Aorta (tissue), 5 donors: ENCODE measurements around the gene PPP2R5E. TPM values are rescaled to one million over a fixed set of nuclear protein-coding genes. Genes with fewer than 3 reads are reported as not detected.
A peak's percentile ranks its signal among the peaks of the same experiment; 100 is the strongest.

Experiments used
- ATAC-seq: fragments of 200-7000 bp; cut with Tn5 transposase; one replicate; pipeline ENCODE4 v1.9.1; 2022; ENCODE audit warnings: moderate library complexity; ENCODE audit not compliant: low FRiP score
- DNase-seq, 2 donors: peaks; one replicate each; pipeline ENCODE4 v3.0.0-alpha.2; 2020
- H3K27ac ChIP-seq, 2 donors: one replicate each; pipeline ENCODE4 v1.5.1; 2013; ENCODE audit warnings: low read length in 2 of 2, mild to moderate bottlenecking in 2 of 2, moderate library complexity in 2 of 2, control low read depth in 1 of 2, inconsistent platforms in 1 of 2, low read depth in 1 of 2
- H3K27me3 ChIP-seq, 2 donors: one replicate each; pipeline ENCODE4 v1.6.1; 2013; ENCODE audit warnings: control low read depth in 1 of 2, low read length in 1 of 2, mild to moderate bottlenecking in 1 of 2, moderate library complexity in 1 of 2; ENCODE audit not compliant: insufficient read depth in 2 of 2, control insufficient read depth in 1 of 2
- H3K36me3 ChIP-seq, 2 donors: one replicate each; pipeline ENCODE4 v1.6.1; 2013; ENCODE audit warnings: control low read depth in 1 of 2, low read length in 1 of 2, mild to moderate bottlenecking in 1 of 2; ENCODE audit not compliant: insufficient read depth in 2 of 2, control insufficient read depth in 1 of 2
- H3K4me1 ChIP-seq, 2 donors: one replicate each; pipeline ENCODE4 v1.6.1; 2013; ENCODE audit warnings: low read length in 2 of 2, control low read depth in 1 of 2, mild to moderate bottlenecking in 1 of 2, moderate library complexity in 1 of 2; ENCODE audit not compliant: insufficient read depth in 2 of 2, control insufficient read depth in 1 of 2
- H3K4me3 ChIP-seq, 2 donors: one replicate each; pipeline ENCODE4 v1.5.1; 2013; ENCODE audit warnings: low read length in 2 of 2, control low read depth in 1 of 2, mild to moderate bottlenecking in 1 of 2
- H3K9me3 ChIP-seq: one replicate; pipeline ENCODE4 v1.6.1; 2013; ENCODE audit warnings: mild to moderate bottlenecking, low read length; ENCODE audit not compliant: control insufficient read depth
- WGBS, 2 donors: extraction: QIAGEN DNeasy Blood & Tissue Kit; methylation state at CpG; one replicate each; pipeline ENCODE4 v1.1.7; 2013; 5-methylcytosine and 5-hydroxymethylcytosine counted together
- intact Hi-C, 2 donors: fragments of 100-400 bp; cut with DNase I; formaldehyde crosslinking; loops; one replicate each; pipeline versions ENCODE4 v1.14.2 to v1.15.0; 2022
- polyA plus RNA-seq, 2 donors: library from polyadenylated mRNA; stranded (reverse); fragments of 200-250 nt; gene quantifications; one replicate each; pipeline ENCODE4 v1.2.3, GENCODE V29; 2013
- total RNA-seq, 2 donors: library from RNA; stranded (reverse); fragmentation: NEBNext Ultra II Directional; extraction: Animal tissue kit (Norgen Biotek cat#: 25700); gene quantifications; one replicate each; pipeline ENCODE4 v1.2.1, GENCODE V29; 2021
- donor health status: healthy with polysubstance abuse.
- donor health status: Bipolar disorder and iron deficiency.
- donor health status: DM: no; HTN: no; CAD: no.
- donor health status: DM: no; HTN: no; CAD: no.
- donor health status: DM: yes; HTN: yes; CAD: no.

The PPP2R5E gene
- total and polyA plus RNA-seq, 4 donors, result 11.0 to 42.1 (median 25.1) TPM

- Histone ChIP-seq H3K4me3 (no peak overlapping the region), H3K27me3 (no peaks in the 10 kb centered on the region), H3K36me3 (no peaks in the 10 kb centered on the region), H3K4me1 (peaks cover 2 to 3% of the 10 kb centered on the region in 2 donors), H3K27ac (no peak overlapping the region), H3K9me3 (no peaks in the 10 kb centered on the region)
- WGBS, 2 donors, result 79 to 81% methylated on average over 5 of the region's 5 CpGs
- intact Hi-C loops, result no loop called here
- DNase-seq (no peak), ATAC-seq (no peak)
Measured at GRCh38 chr14:63510538-63510937, 32.6 kb downstream of the PPP2R5E start.

- no peak overlapping the region for H3K4me3 ChIP-seq
- H3K27ac ChIP-seq, result no peak overlapping the region
- no peaks in the 10 kb centered on the region for H3K9me3 ChIP-seq
- no peaks in the 10 kb centered on the region for H3K36me3 ChIP-seq
- H3K27me3 ChIP-seq, result no peaks in the 10 kb centered on the region
- no peak for ATAC-seq
- no peak for DNase-seq
- intact Hi-C loops, result no loop called here
- peaks cover 0 to 3% of the 10 kb centered on the region in 2 donors for H3K4me1 ChIP-seq
- 90 to 91% methylated on average over 5 of the region's 5 CpGs for WGBS, 2 donors
Measured at GRCh38 chr14:63508033-63508432, 35.1 kb downstream of the PPP2R5E start.

- Histone ChIP-seq H3K27me3 (no peaks in the 10 kb centered on the region), H3K36me3 (no peaks in the 10 kb centered on the region), H3K4me3 (no peak overlapping the region), H3K9me3 (no peaks in the 10 kb centered on the region), H3K4me1 (peaks cover 2 to 4% of the 10 kb centered on the region in 2 donors), H3K27ac (no peak overlapping the region)
- no peak for DNase-seq
- ATAC-seq, result no peak
- WGBS, 2 donors, result 85 to 91% methylated on average over 1 of the region's 1 CpG
- intact Hi-C loops, result loop anchor here in 1 of 2 donors (5.0 kb wide), 1 partner anchor 38 kb away; the partner anchor contains the start of gene PPP2R5E
Measured at GRCh38 chr14:63504648-63505047, 38.5 kb downstream of the PPP2R5E start.

GRCh38 chr14:63501429-63501828 lies 41.7 kb downstream of the PPP2R5E start:
- no peaks in the 10 kb centered on the region for H3K9me3 ChIP-seq
- no peaks in the 10 kb centered on the region for H3K27me3 ChIP-seq
- no peak overlapping the region for H3K27ac ChIP-seq
- WGBS, 2 donors, result 94 to 98% methylated on average over 3 of the region's 3 CpGs
- H3K4me3 ChIP-seq, result no peak overlapping the region
- H3K36me3 ChIP-seq, result no peaks in the 10 kb centered on the region
- DNase-seq (no peak), ATAC-seq (no peak)
- peaks cover 2 to 7% of the 10 kb centered on the region in 2 donors for H3K4me1 ChIP-seq
- intact Hi-C loops, result loop anchor here in 1 of 2 donors (5.0 kb wide), 1 partner anchor 41 kb away; the partner anchor contains the start of gene PPP2R5E

- ATAC-seq (peak; percentile 80), DNase-seq (no peak)
- Histone ChIP-seq H3K36me3 (no peaks in the 10 kb centered on the region), H3K4me1 (peaks cover 2 to 11% of the 10 kb centered on the region in 2 donors), H3K9me3 (no peaks in the 10 kb centered on the region), H3K27ac (no peak overlapping the region), H3K4me3 (no peak overlapping the region), H3K27me3 (no peaks in the 10 kb centered on the region)
- WGBS, 2 donors, result 46 to 47% methylated on average over 1 of the region's 1 CpG
- intact Hi-C loops, result loop anchor here in 1 of 2 donors (5.0 kb wide), 1 partner anchor 43 kb away; the partner anchor contains the start of gene PPP2R5E
Measured at GRCh38 chr14:63499701-63500250, 43.4 kb downstream of the PPP2R5E start.

DNA sequence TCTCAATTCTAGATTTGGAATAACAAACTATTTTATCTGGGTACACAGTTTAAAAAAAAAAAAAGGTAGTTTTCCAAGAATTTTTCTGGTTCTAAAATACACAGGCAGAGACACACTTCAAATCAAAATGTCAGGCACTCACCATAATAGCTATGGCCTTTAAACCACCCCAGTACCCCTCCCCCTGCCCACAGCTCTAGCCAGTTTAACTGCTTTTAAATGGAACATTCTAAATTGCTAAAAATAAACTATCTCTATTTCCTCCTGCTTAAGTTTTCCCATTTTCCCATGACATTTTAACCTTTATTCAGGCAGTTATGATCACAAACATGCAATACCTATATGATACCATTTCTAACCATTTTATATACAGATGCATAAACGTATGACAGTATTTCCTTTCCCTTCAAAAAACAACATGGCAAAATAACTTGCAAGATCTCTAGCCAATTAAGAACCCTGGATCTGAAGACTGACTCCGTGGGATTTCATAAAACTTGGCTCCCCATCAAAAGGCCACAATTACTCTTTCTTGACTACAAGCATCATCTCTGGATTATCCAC lies 46.3 kb downstream of the PPP2R5E start:
- intact Hi-C loops, result no loop called here
- ATAC-seq (no peak), DNase-seq (no peak)
- H3K4me1 ChIP-seq, result peaks cover 2 to 7% of the 10 kb centered on the region in 2 donors
- 6 to 12% methylated on average over 2 of the region's 2 CpGs for WGBS, 2 donors
- H3K27ac ChIP-seq, result peak overlapping the region in 1 of 2 donors; percentile 43
- no peaks in the 10 kb centered on the region for H3K36me3 ChIP-seq
- no peaks in the 10 kb centered on the region for H3K9me3 ChIP-seq
- no peaks in the 10 kb centered on the region for H3K27me3 ChIP-seq
- H3K4me3 ChIP-seq, result no peak overlapping the region

- intact Hi-C loops, result no loop called here
- H3K27ac ChIP-seq, result no peak overlapping the region
- no peak for ATAC-seq
Measured at GRCh38 chr14:63493246-63493645, 49.9 kb downstream of the PPP2R5E start.

GRCh38 chr14:63492391-63492790 lies 50.8 kb downstream of the PPP2R5E start:
- ATAC-seq (no peak), DNase-seq (no peak)
- Histone ChIP-seq H3K4me3 (no peak overlapping the region), H3K27ac (no peak overlapping the region), H3K36me3 (no peaks in the 10 kb centered on the region), H3K9me3 (no peaks in the 10 kb centered on the region), H3K27me3 (no peaks in the 10 kb centered on the region), H3K4me1 (peaks cover 2 to 7% of the 10 kb centered on the region in 2 donors)
- intact Hi-C loops, result no loop called here

More at GRCh38 chr14:63493246-63493645, 49.9 kb downstream of the PPP2R5E start:
- no peak for DNase-seq
- Histone ChIP-seq H3K4me1 (peaks cover 2 to 7% of the 10 kb centered on the region in 2 donors), H3K36me3 (no peaks in the 10 kb centered on the region), H3K27me3 (no peaks in the 10 kb centered on the region), H3K9me3 (no peaks in the 10 kb centered on the region), H3K4me3 (no peak overlapping the region)
- WGBS, 2 donors, result 71% methylated on average over 7 of the region's 7 CpGs

DNA sequence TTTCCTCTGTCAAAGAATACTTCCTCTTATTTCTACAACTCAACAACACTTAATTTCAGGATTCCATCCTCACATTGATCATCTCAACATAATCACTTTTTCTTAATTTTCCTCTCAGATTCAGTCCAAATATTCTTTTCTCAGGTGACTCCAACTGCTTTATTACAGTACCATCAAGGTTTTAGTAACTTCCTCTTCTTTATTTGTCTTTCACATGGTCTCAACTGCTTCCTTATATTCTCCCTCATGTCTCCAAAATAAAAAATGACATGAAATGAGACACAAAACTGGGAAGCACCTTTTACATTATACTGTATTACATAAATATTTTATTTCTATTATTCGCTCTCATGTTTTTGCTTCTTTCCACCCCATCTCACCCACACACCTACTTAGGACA lies 55.5 kb downstream of the PPP2R5E start:
- 50 to 100% methylated on average over 1 of the region's 1 CpG for WGBS, 2 donors
- no peaks in the 10 kb centered on the region for H3K9me3 ChIP-seq
- intact Hi-C loops, result no loop called here
- DNase-seq (no peak), ATAC-seq (no peak)
- H3K27me3 ChIP-seq, result no peaks in the 10 kb centered on the region
- peaks cover 3% of the 10 kb centered on the region in 2 donors for H3K4me1 ChIP-seq
- H3K4me3 ChIP-seq, result no peak overlapping the region
- no peak overlapping the region for H3K27ac ChIP-seq
- H3K36me3 ChIP-seq, result no peaks in the 10 kb centered on the region
